Naive B cell (primary cell): ENCODE results near the gene RAB19. TPM values are rescaled to one million over a fixed set of nuclear protein-coding genes. Genes with fewer than 3 reads are reported as not detected.
"Not testable (repeated sequence)": the region's sequence is repeated elsewhere in the genome, so short reads cannot be mapped to it uniquely, and the experiment has no call there.

Experiments used
- ATAC-seq, 2 donors: fragments of 150-1000 bp; cut with Tn5 transposase; 2 replicates each; pipeline ENCODE4 v1.10.0; 2021; ENCODE audit warnings: low read depth in 2 of 2, mild to moderate bottlenecking in 2 of 2, moderate library complexity in 2 of 2
- DNase-seq: peaks from one replicate; pipeline ENCODE4 v3.0.0; 2022
- H3K27ac Mint-ChIP-seq, 6 donors: one replicate each; pipeline ENCODE4 v1.8.0; 2020 to 2022; ENCODE audit warnings: mild to moderate bottlenecking in 6 of 6, mixed read lengths in 6 of 6, moderate library complexity in 5 of 6, inconsistent platforms in 2 of 6
- H3K27me3 Mint-ChIP-seq, 3 donors: one replicate each; pipeline ENCODE4 v1.8.0; 2021 to 2022; ENCODE audit warnings: mixed read lengths in 3 of 3, mild to moderate bottlenecking in 1 of 3
- H3K36me3 Mint-ChIP-seq, 2 donors: one replicate each; pipeline ENCODE4 v1.8.0; 2020 to 2022; ENCODE audit warnings: mixed read lengths in 2 of 2, inconsistent platforms in 1 of 2, mild to moderate bottlenecking in 1 of 2
- H3K4me1 Mint-ChIP-seq, 3 donors: one replicate each; pipeline ENCODE4 v1.8.0; 2020 to 2022; ENCODE audit warnings: mixed read lengths in 3 of 3, inconsistent platforms in 1 of 3, mild to moderate bottlenecking in 1 of 3, moderate library complexity in 1 of 3
- H3K4me3 Mint-ChIP-seq, 8 donors: one replicate each; pipeline ENCODE4 v1.8.0; 2020 to 2022; ENCODE audit warnings: mild to moderate bottlenecking in 8 of 8, mixed read lengths in 8 of 8, moderate library complexity in 8 of 8, inconsistent platforms in 2 of 8
- H3K9me3 Mint-ChIP-seq, 7 donors: one replicate each; pipeline ENCODE4 v1.8.0; 2020 to 2022; ENCODE audit warnings: mixed read lengths in 7 of 7, mild to moderate bottlenecking in 5 of 7, inconsistent platforms in 2 of 7, moderate library complexity in 1 of 7
- polyA plus RNA-seq, 6 donors: library from polyadenylated mRNA; unstranded; fragments of 300-500 nt; fragmentation: Illumina TruSeq; gene quantifications; one replicate each; pipeline ENCODE4 v1.2.3, GENCODE V29; 2021; ENCODE audit warnings: low read depth in 6 of 6

RAB19 gene
- polyA plus RNA-seq, 6 donors from 2014 or later, result 0.61 to 1.1 (median 0.71) TPM; not detected in 3

- Mint-ChIP-seq H3K36me3 (no peaks in the 10 kb centered on the region), H3K9me3 (no peaks in the 10 kb centered on the region), H3K4me1 (peaks cover 0 to 5% (median 0%) of the 10 kb centered on the region in 3 donors), H3K4me3 (no peak overlapping the region), H3K27me3 (no peaks in the 10 kb centered on the region), H3K27ac (peak overlapping the region in 1 of 6 donors; percentile 56)
- ATAC-seq (peak in 1 of 2 donors; percentile 2), DNase-seq (no peak)
These were observed 13.8 kb upstream of the RAB19 start for GRCh38 chr7:140390034-140390433.

DNA sequence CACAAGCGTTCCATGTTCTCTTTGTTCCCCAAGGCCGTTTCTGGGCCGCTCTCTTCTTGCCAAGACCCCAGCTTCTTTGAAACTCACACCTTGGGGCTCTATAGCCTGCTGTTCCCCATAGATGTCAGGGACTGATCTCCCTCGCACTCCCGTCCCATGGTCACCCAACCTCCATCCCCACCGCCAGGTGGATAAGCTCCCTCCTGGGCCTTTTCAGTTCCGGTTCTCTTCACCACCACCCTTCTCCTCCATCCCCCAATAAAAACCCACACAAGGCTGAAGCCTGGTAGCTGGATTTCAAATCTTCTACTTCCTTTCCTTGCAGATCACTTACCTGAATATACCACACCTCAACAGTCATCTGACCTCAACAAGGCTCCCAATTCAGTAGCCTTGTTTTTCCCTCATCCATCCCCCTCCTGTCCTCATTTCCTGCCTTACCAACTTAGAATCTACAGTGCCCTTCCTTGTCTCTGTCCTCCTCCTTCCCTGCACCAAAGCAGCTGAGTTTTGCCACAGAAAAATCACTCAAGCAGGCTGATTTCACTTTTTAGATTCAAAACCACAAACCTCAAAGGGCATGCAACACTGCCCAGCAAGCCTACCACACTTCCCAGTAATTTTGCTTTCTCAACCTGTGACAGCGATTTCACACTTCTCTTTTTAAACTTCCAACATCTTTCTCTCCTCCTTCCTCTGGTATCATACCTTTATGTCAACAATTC is 13.2 kb upstream of the RAB19 start:
- Mint-ChIP-seq H3K27me3 (no peaks in the 10 kb centered on the region), H3K36me3 (no peaks in the 10 kb centered on the region), H3K4me3 (no peak overlapping the region), H3K4me1 (peaks cover 0 to 5% (median 0%) of the 10 kb centered on the region in 3 donors), H3K9me3 (no peaks in the 10 kb centered on the region), H3K27ac (no peak overlapping the region)
- ATAC-seq, result peak; percentile 94 to 96
- peak; percentile 80 for DNase-seq

DNA sequence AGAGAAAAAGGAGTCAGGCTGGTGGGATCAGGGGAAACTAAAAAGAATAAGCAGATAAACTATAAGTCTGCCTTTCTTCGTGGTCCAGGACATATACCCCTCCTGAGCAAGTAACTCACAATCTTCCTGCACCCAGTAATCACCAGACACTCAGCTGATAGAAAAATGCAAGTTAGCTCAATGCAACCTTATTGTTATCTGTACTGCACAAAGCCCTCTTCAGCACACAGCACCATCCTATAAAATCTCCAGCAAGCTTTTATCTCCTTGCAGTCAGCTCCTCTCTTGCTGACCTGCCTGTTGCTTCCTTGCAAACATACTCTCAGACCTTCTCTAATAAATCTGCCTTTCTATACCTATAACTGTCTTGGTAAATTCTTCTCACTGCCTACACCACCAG is 12.2 kb upstream of the RAB19 start:
- no peak for DNase-seq
- peaks cover 0 to 10% (median 1%) of the 10 kb centered on the region in 3 donors for H3K4me1 Mint-ChIP-seq
- no peaks in the 10 kb centered on the region for H3K36me3 Mint-ChIP-seq

GRCh38 chr7:140393756-140394306 is 10.0 kb upstream of the RAB19 start:
- Mint-ChIP-seq H3K4me1 (peaks cover 11 to 18% (median 13%) of the 10 kb centered on the region in 3 donors), H3K36me3 (no peaks in the 10 kb centered on the region), H3K9me3 (no peaks in the 10 kb centered on the region), H3K27ac (no peak overlapping the region), H3K4me3 (no peak overlapping the region), H3K27me3 (peaks cover 0 to 3% (median 0%) of the 10 kb centered on the region in 3 donors)
- ATAC-seq, result no peak
- no peak for DNase-seq

More for the DNA sequence above, 12.2 kb upstream of the RAB19 start:
- Mint-ChIP-seq H3K9me3 (no peaks in the 10 kb centered on the region), H3K27me3 (no peaks in the 10 kb centered on the region), H3K4me3 (no peak overlapping the region), H3K27ac (no peak overlapping the region)
- ATAC-seq, result no peak

DNA sequence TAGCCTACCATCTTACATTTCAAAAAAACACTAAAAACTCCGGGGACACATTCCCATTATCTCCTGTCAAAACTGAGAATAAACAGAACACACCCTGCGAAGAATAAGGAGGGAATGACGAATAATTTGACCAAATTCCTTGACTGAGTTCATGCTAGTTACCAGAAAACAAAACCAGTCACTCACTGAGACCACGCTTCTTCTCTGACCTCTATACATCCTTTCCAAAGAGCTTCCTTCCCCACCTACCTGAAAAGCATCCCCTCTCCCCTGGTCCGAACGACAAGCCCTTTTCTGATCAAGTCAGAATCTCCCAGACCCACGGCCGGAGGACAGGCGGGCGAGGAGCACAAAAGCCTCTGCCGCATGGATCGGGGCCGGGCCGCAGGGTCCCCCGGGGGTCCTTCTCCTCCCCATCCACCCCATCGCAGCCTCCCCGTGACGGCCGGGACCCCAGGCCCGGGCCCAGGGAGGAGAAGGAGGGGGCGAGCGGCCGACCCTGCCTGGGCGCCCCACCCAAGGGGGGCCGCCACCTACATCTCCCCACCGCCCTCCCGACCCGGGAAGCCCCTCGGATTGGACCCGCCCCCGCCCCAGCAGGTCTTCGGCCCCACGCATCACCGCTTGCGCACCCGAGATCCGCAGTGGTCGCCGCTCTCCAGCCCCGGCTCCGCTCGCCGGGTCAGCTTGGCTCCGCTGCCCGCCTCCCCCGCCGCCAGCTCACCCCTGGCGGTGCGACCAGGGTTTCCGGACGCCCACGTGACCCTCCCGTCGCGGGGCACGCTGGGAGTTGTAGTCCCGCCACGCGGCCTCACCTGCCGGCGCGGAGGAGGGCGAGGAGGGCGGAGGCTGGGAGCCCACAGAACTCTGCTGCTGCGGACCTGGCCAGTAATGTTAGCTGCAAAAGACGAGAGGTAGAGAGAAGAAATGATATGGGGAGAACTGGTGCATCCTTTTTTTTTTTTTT is 5.8 kb upstream of the RAB19 start, which contains the start of gene SLC37A3:
SLC37A3 (minus strand) TSS at position 747 of the 967 bp plus-strand sequence. CDS start 16,004 bp downstream, outside the sequence.
- DNase-seq (peak; percentile 81), ATAC-seq (peak; percentile 99)
- Mint-ChIP-seq H3K27me3 (peaks cover 0 to 6% (median 3%) of the 10 kb centered on the region in 3 donors), H3K9me3 (no peaks in the 10 kb centered on the region), H3K4me3 (peak within 1 kb of the TSS; percentile 80 to 93 (median 90)), H3K36me3 (no peaks in the 10 kb centered on the region), H3K27ac (peak within 1 kb of the TSS; percentile 41 to 95 (median 72)), H3K4me1 (peaks cover 11 to 14% (median 13%) of the 10 kb centered on the region in 3 donors)

DNA sequence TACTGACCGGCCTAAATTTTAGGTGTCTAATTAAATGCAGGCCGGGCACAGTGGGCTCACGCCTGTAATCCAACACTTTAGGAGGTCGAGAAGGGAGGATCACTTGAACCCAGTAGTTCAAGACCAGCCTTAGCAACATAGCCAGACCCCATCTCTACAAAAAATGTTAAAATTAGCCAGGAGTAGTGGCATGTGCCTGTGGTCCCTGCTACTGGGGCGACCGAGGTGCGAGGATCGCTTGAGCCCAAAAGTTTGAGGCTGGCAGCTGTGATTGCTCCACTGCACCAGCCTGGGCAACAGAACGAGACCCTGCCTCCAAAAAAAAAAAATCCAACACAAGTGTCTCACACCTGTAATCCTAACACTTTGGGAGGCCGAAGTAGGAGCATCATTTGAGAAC is 5.0 kb upstream of the RAB19 start:
- Mint-ChIP-seq H3K27ac (peak overlapping the region in 2 of 6 donors; percentile 47 to 73), H3K4me3 (peak overlapping the region; percentile 73 to 93 (median 87)), H3K36me3 (no peaks in the 10 kb centered on the region), H3K9me3 (no peaks in the 10 kb centered on the region), H3K27me3 (peaks cover 0 to 6% (median 3%) of the 10 kb centered on the region in 3 donors), H3K4me1 (peaks cover 16 to 18% (median 17%) of the 10 kb centered on the region in 3 donors)
- no peak for ATAC-seq
- no peak for DNase-seq

DNA sequence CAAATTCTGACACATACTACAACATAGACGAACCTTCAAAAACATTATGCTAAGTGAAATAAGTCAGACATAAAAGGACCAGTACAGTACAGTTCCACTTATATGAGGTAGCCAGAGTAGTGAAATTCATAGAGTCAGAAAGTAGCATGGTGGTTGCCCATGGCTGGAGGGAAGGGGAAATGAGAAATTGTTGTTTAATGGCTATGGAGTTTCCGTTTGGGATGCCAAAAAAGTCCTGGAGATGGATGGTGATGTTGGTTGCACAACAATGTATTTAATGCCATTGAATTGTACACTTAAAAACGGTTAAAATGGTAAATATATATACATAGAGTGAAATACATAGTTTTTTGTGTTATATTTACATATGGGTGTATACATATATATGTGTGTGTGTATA is 3.5 kb upstream of the RAB19 start:
- DNase-seq (no peak), ATAC-seq (no peak)
- Mint-ChIP-seq H3K27ac (peak overlapping the region in 1 of 6 donors; percentile 58), H3K4me1 (peaks cover 25 to 28% (median 27%) of the 10 kb centered on the region in 3 donors), H3K27me3 (peaks cover 0 to 6% (median 3%) of the 10 kb centered on the region in 3 donors), H3K4me3 (peak overlapping the region in 1 of 8 donors; percentile 82), H3K36me3 (no peaks in the 10 kb centered on the region), H3K9me3 (no peaks in the 10 kb centered on the region)

DNA sequence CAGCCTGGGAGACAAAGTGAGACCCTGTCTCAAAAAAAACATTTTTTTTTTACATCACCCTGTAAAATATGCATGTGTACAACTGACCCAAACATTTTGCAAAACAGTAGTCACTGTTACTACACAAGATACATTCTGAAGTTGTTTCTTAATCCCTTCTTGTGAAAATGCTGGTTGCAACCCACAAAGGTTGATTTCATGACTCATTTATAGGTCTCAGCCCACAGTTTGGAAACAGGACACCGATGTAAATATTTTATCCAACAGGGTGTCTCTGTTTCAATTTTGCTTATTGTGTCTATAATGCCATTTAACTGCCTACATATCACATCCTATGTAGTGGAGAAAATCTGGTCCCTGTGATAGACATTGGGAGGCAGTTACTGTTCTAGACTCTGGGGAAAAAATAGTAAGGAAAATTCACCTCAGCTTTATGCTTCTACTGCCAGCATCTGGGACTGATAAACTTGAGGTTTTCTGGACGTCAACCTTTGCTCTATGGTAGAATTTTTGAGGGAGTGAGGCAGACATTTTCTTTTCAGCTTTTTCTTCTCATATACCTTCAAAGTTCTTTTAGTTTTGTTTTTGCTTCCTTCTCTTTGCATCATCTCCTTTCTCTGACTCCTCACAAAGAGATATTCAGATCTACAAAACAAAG is 1.6 kb upstream of the RAB19 start:
- Mint-ChIP-seq H3K27me3 (peaks cover 0 to 6% (median 3%) of the 10 kb centered on the region in 3 donors), H3K4me1 (peaks cover 22 to 27% (median 23%) of the 10 kb centered on the region in 3 donors), H3K27ac (peak overlapping the region in 1 of 6 donors; percentile 16), H3K4me3 (peak overlapping the region in 1 of 8 donors; percentile 61), H3K36me3 (no peaks in the 10 kb centered on the region), H3K9me3 (no peaks in the 10 kb centered on the region)
- DNase-seq, result no peak
- ATAC-seq, result no peak

- Mint-ChIP-seq H3K36me3 (no peaks in the 10 kb centered on the region), H3K27me3 (peaks cover 0 to 6% (median 0%) of the 10 kb centered on the region in 3 donors), H3K4me1 (peaks cover 14% of the 10 kb centered on the region in 3 donors), H3K4me3 (peak overlapping the region; percentile 86 to 96 (median 95)), H3K9me3 (no peaks in the 10 kb centered on the region), H3K27ac (peak overlapping the region in 1 of 6 donors; percentile 48)
- ATAC-seq (no peak), DNase-seq (no peak)
These were observed 757 bp downstream of the RAB19 start for GRCh38 chr7:140404565-140405065.

DNA sequence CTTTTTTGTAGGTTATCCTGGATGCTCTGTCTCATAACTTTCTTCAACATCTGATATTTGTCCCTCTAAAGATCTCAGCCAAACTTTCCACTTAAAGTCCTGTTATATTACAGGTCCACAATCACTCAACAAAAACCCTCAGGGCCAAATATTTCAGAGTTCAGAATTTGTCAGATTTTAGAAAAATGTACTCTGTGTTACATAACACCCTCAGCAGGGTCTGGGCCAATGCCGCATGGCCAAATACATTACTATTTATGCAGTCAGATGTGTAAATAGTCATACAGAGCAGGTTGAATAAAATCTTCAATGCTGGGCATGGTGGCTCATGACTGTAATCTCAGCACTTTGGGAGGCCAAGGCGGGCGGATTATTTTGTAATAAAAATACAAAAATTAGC is 11.5 kb downstream of the RAB19 start:
- no peak for ATAC-seq
- DNase-seq, result no peak
- Mint-ChIP-seq H3K27ac (no peak overlapping the region), H3K36me3 (peaks cover 0 to 13% of the 10 kb centered on the region in 2 donors), H3K27me3 (peaks cover 0 to 8% (median 0%) of the 10 kb centered on the region in 3 donors), H3K9me3 (no peaks in the 10 kb centered on the region), H3K4me3 (no peak overlapping the region), H3K4me1 (peaks cover 0 to 6% (median 5%) of the 10 kb centered on the region in 3 donors)

DNA sequence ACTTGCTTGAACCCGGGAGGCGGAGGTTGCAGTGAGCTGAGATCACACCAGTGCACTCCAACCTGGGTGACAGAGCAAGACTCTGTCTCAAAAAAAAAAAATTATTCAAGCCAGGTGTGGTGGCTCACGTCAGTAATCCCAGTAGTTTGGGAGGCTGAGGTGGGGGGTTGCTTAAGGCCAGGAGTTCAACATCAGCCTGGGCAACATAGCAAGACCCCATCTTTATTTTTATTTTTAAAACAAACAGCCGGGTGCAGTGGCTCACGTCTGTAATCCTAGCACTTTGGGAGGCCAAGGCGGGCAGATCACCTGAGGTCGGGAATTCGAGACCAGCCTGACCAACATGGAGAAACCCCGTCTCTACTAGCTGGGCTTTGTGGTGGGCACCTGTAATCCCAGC is 12.0 kb downstream of the RAB19 start:
- peaks cover 0 to 13% of the 10 kb centered on the region in 2 donors for H3K36me3 Mint-ChIP-seq
- H3K27ac Mint-ChIP-seq, DNase-seq, ATAC-seq, H3K4me3 Mint-ChIP-seq, H3K9me3 Mint-ChIP-seq, H3K27me3 Mint-ChIP-seq, H3K4me1 Mint-ChIP-seq: not testable (repeated sequence)

- DNase-seq (no peak), ATAC-seq (no peak)
- H3K36me3 Mint-ChIP-seq, result peaks cover 0 to 13% of the 10 kb centered on the region in 2 donors
- H3K27me3 Mint-ChIP-seq, result peaks cover 0 to 8% (median 0%) of the 10 kb centered on the region in 3 donors
- H3K4me1 Mint-ChIP-seq, result peaks cover 0 to 6% (median 5%) of the 10 kb centered on the region in 3 donors
- no peaks in the 10 kb centered on the region for H3K9me3 Mint-ChIP-seq
- H3K27ac Mint-ChIP-seq, result no peak overlapping the region
- no peak overlapping the region for H3K4me3 Mint-ChIP-seq
These were observed 12.7 kb downstream of the RAB19 start for GRCh38 chr7:140416560-140416959.
